K562 (cell line): Measurements from ENCODE around the gene SNX30. TPM values are rescaled to one million over a fixed set of nuclear protein-coding genes. Genes with fewer than 3 reads are reported as not detected.

ENCODE experiments used
- ATAC-seq: fragments of 200-7000 bp; cut with Tn5 transposase; 3 replicates; pipeline ENCODE4 v1.9.1; 2020; ENCODE audit warnings: moderate library complexity
- BruUV-seq: library from RNA; stranded (reverse); fragments of 400-500 nt; replicated peaks from 2 replicates; lab custom pipeline; 2021; lab: Mats Ljungman, UMichigan
- CTCF ChIA-PET: fragments of 300-600 bp; formaldehyde crosslinking; extraction: SDS; loops from one replicate; lab custom pipeline; 2021; ENCODE audit warnings: low intra/inter-chr PET ratio; lab: Yijun Ruan, JAX
- POLR2A ChIA-PET: fragments of 300-600, 350-650 bp; sonication (Branson Sonifier 250); formaldehyde crosslinking; extraction: SDS; loops from one replicate; lab custom pipeline; 2021; ENCODE audit warnings: antibody characterized with exemption, inconsistent platforms; lab: Yijun Ruan, JAX
- DNase-seq, 4 experiments: peaks; one replicate each; pipeline versions ENCODE4 v3.0.0 to v3.0.0-alpha.2; 2011 to 2018; ENCODE audit warnings: low spot score in 3 of 4, mixed read lengths in 3 of 4; ENCODE audit errors: extremely low read depth in 1 of 4
- FAIRE-seq: peaks from 2 replicates; lab custom pipeline; 2011; peaks lifted over from hg19 to GRCh38; lab: Jason Lieb, UNC
- H2AFZ ChIP-seq: 2 replicates; pipeline ENCODE4 v1.6.0; 2011; ENCODE audit warnings: low read depth, low read length, control low read depth, inconsistent platforms
- H3K27ac ChIP-seq: fragments of 200-600 bp; 3 replicates; pipeline ENCODE4 v1.8.0; 2011; ENCODE audit warnings: low read depth, mild to moderate bottlenecking, control low read depth, inconsistent platforms, low read length, moderate library complexity, mixed read lengths; ENCODE audit errors: extremely low read depth
- H3K27me3 ChIP-seq, 2 experiments: fragments of 300-600 bp in 1 of 2; 2 replicates in 1 of 2; 3 replicates in 1 of 2; pipeline versions ENCODE4 v1.6.0 to v1.8.0; 2011; ENCODE audit warnings: inconsistent platforms in 2 of 2, low read length in 2 of 2, mild to moderate bottlenecking in 1 of 2, mixed read lengths in 1 of 2, moderate library complexity in 1 of 2; ENCODE audit not compliant: control insufficient read depth in 2 of 2, insufficient read depth in 2 of 2
- H3K36me3 ChIP-seq: fragments of 300-600 bp; 3 replicates; pipeline ENCODE4 v1.8.0; 2011; ENCODE audit warnings: mild to moderate bottlenecking, low read length, inconsistent platforms; ENCODE audit not compliant: control insufficient read depth, insufficient read depth
- H3K4me1 ChIP-seq, 2 experiments: fragments of 200-600 bp in 1 of 2; replicated peaks in 1 of 2; 2 replicates in 1 of 2; 3 replicates in 1 of 2; pipeline versions ENCODE4 v1.5.1 to v1.8.0; 2011; ENCODE audit warnings: inconsistent platforms in 2 of 2, low read length in 2 of 2, mild to moderate bottlenecking in 1 of 2, mixed read lengths in 1 of 2, moderate library complexity in 1 of 2; ENCODE audit not compliant: control insufficient read depth in 2 of 2, insufficient read depth in 2 of 2
- H3K4me2 ChIP-seq: 2 replicates; pipeline ENCODE4 v1.6.1; 2011; ENCODE audit warnings: low read length, control low read depth, inconsistent platforms, mixed read lengths; ENCODE audit not compliant: insufficient read depth
- H3K4me3 ChIP-seq: fragments of 200-600 bp; sonication (generic), shearing (Covaris generic); 2 replicates; pipeline ENCODE4 v1.5.1; 2016; ENCODE audit warnings: control low read depth, inconsistent platforms
- H3K79me2 ChIP-seq: fragments of 200-600 bp; 3 replicates; pipeline ENCODE4 v1.8.0; 2011; ENCODE audit warnings: low read length, inconsistent platforms; ENCODE audit not compliant: control insufficient read depth, insufficient read depth
- H3K9ac ChIP-seq, 2 experiments: 2 replicates each; pipeline versions ENCODE4 v1.6.0 to v1.6.1; 2011; ENCODE audit warnings: low read depth in 2 of 2, low read length in 2 of 2, control low read depth in 1 of 2, inconsistent platforms in 1 of 2, mild to moderate bottlenecking in 1 of 2, mixed read lengths in 1 of 2; ENCODE audit not compliant: insufficient read depth in 1 of 2
- H3K9me1 ChIP-seq: one replicate; pipeline ENCODE4 v1.6.0; 2011; ENCODE audit warnings: inconsistent platforms, mild to moderate bottlenecking, low read length, moderate library complexity; ENCODE audit not compliant: control insufficient read depth, insufficient read depth
- H3K9me3 ChIP-seq: replicated peaks from 2 replicates; pipeline ENCODE4 v1.5.1; 2011; ENCODE audit warnings: low read depth, low read length, inconsistent platforms; ENCODE audit not compliant: control insufficient read depth, insufficient read depth
- H4K20me1 ChIP-seq: replicated peaks from 2 replicates; pipeline ENCODE4 v1.6.1; 2011; ENCODE audit warnings: low read length, inconsistent platforms, mixed read lengths; ENCODE audit not compliant: control insufficient read depth, insufficient read depth
- CBX1 ChIP-seq: sonication (generic); IDR thresholded peaks from 2 replicates; pipeline ENCODE4 v1.6.1; 2016; ENCODE audit warnings: antibody characterized with exemption, low read depth, mild to moderate bottlenecking
- EP300 ChIP-seq: IDR thresholded peaks from 2 replicates; pipeline ENCODE4 v1.6.1; 2012; ENCODE audit warnings: low read length, improper control_type of control experiment
- FOXJ3 ChIP-seq: sonication (generic); formaldehyde crosslinking; IDR thresholded peaks from 2 replicates; pipeline ENCODE4 v1.4.0; 2020; ENCODE audit warnings: mild to moderate bottlenecking, missing genetic modification reagents
- HDAC2 ChIP-seq: fragments of 450-650 bp; IDR thresholded peaks from 2 replicates; pipeline ENCODE4 v1.6.1; 2016; ENCODE audit warnings: mild to moderate bottlenecking
- HLTF ChIP-seq: fragments of 450-650 bp; IDR thresholded peaks from 2 replicates; pipeline ENCODE4 v1.6.1; 2016
- NELFE ChIP-seq: IDR thresholded peaks from 2 replicates; pipeline ENCODE4 v1.6.1; 2011; ENCODE audit warnings: mild to moderate bottlenecking; ENCODE audit not compliant: insufficient read depth, insufficient read length
- PHF21A ChIP-seq: fragments of 450-650 bp; IDR thresholded peaks from 2 replicates; pipeline ENCODE4 v1.6.1; 2017; ENCODE audit warnings: low read depth, borderline replicate concordance
- SIN3A ChIP-seq, 2 experiments: fragments of 150-350 bp in 1 of 2; IDR thresholded peaks; 2 replicates each; pipeline ENCODE4 v1.6.1; 2011 to 2016; ENCODE audit warnings: borderline replicate concordance in 2 of 2, low read depth in 2 of 2, low read length in 2 of 2, mild to moderate bottlenecking in 2 of 2, moderate library complexity in 2 of 2; ENCODE audit not compliant: control insufficient read depth in 1 of 2
- SMAD4 ChIP-seq: fragments of 250-450 bp; sonication (Bioruptor Pico); conservative IDR thresholded peaks from 2 replicates; pipeline ENCODE4 v1.8.0; 2021; ENCODE audit warnings: inconsistent platforms, mild to moderate bottlenecking, moderate library complexity
- SNRNP70 ChIP-seq: fragments of 200-400 bp; formaldehyde crosslinking; optimal IDR thresholded peaks from 2 replicates; pipeline ENCODE3; 2017; ENCODE audit warnings: low read depth, low read length
- TEAD2 ChIP-seq: fragments of 450-650 bp; IDR thresholded peaks from 2 replicates; pipeline ENCODE4 v1.6.1; 2016; ENCODE audit warnings: missing genetic modification characterization, control low read depth, missing compliant biosample characterization
- TSC22D4 ChIP-seq: fragments of 450-650 bp; IDR thresholded peaks from 2 replicates; pipeline ENCODE4 v1.6.1; 2016; ENCODE audit warnings: missing genetic modification characterization, missing biosample characterization, control low read depth
- YY1 ChIP-seq, 3 experiments: IDR thresholded peaks; 2 replicates each; pipeline ENCODE4 v1.6.1; 2011; ENCODE audit warnings: low read length in 2 of 3, mild to moderate bottlenecking in 2 of 3, moderate library complexity in 2 of 3, borderline replicate concordance in 1 of 3, control low read depth in 1 of 3, low read depth in 1 of 3; ENCODE audit not compliant: insufficient read depth in 3 of 3, insufficient replicate concordance in 2 of 3, control insufficient read depth in 1 of 3, insufficient read length in 1 of 3; ENCODE audit errors: extremely low read depth in 1 of 3
- ZNF408 ChIP-seq: fragments of 250-450 bp; sonication (Bioruptor Pico); IDR thresholded peaks from 2 replicates; pipeline ENCODE4 v1.4.0; 2020; ENCODE audit warnings: low read depth, mild to moderate bottlenecking, moderate library complexity
- WGBS: fragments of 100-300 bp; shearing (Covaris generic); methylation state at CpG from one replicate; pipeline ENCODE4 v1.1.6; 2016; ENCODE audit warnings: low coverage, mixed read lengths; ENCODE audit not compliant: insufficient coverage; ENCODE audit errors: missing lambda C conversion rate; 5-methylcytosine and 5-hydroxymethylcytosine counted together
- in situ Hi-C: fragments of 300-500 bp; cut with MboI; formaldehyde crosslinking; loops from 4 replicates; pipeline ENCODE4 v1.15.0; 2018; ENCODE audit warnings: inconsistent platforms, mixed read lengths
- intact Hi-C: fragments of 100-400 bp; cut with micrococcal nuclease; formaldehyde crosslinking; loops from 2 replicates; pipeline ENCODE4 v1.14.2; 2022
- polyA plus RNA-seq, 8 experiments: library from polyadenylated mRNA; depleted of rRNA in 4 of 8; stranded (reverse) in 5 of 8; unstranded in 3 of 8; fragments of >200 nt; fragmentation: Nextera tagmentation in 2 of 8; fragmentation: Illumina TruSeq in 1 of 8; extraction: Ambion mirVana in 2 of 8; extraction: Trizol in 1 of 8; gene quantifications; 2 replicates each; pipeline versions ENCODE4 v1.2.1 to v1.2.3, GENCODE V29; 2011 to 2014; ENCODE audit warnings: inconsistent platforms in 1 of 8, missing spikeins in 1 of 8
- total RNA-seq, 7 experiments: library from RNA; depleted of rRNA in 6 of 7; stranded (reverse); fragments of >200 nt in 6 of 7; fragmentation: Illumina TruSeq in 2 of 7; extraction: Trizol in 2 of 7; gene quantifications; 2 replicates each; pipeline versions ENCODE4 v1.2.1 to v1.2.3, GENCODE V29; 2011 to 2021; ENCODE audit warnings: low replicate concordance in 1 of 7
- TF ChIP-seq, protein P1 (sequence below): fragments of 450-650 bp; formaldehyde crosslinking; IDR thresholded peaks from 2 replicates; pipeline ENCODE4 v1.4.0; 2020; ENCODE audit warnings: mild to moderate bottlenecking, moderate library complexity
- TF ChIP-seq, protein P2 (sequence below), 2 experiments: fragments of 450-650 bp in 1 of 2; sonication (generic) in 1 of 2; formaldehyde crosslinking; conservative IDR thresholded peaks; 2 replicates each; pipeline versions ENCODE4 v1.4.0 to v1.8.1; 2020 to 2022; ENCODE audit warnings: mild to moderate bottlenecking in 1 of 2, missing genetic modification reagents in 1 of 2
- TF ChIP-seq, protein P3 (sequence below): fragments of 250-450 bp; sonication (Bioruptor Pico); IDR thresholded peaks from 2 replicates; pipeline ENCODE4 v1.6.1; 2021; ENCODE audit warnings: mild to moderate bottlenecking

Gene SNX30
- total and polyA plus RNA-seq, 9 of the 15 experiments (the other 6 are each of a cell fraction or from before 2014, with no cell fraction given) = 0.76 to 5.9 (median 3.3) TPM

DNA sequence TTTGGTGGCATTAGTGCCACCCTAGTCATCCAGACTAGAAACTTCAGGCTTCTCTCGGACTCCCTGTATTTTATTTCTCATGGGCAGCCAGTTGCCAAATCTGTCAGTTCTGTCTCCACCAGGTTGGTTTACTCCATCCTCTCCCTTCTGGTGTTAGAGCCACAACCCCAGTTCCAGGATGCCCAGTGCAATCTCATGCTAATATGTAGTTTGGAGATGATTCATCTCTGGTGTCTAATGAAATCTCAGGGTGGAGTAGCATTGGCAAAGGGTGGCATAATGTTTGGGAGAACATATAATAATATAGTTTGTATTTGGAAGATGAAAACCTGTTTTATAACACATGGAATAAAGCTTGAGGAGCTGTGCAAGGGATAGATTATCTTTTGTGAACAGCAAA lies 109.9 kb downstream of the SNX30 start:
- Histone ChIP-seq H3K9ac (no peak overlapping the region), H4K20me1 (no peaks in the 10 kb centered on the region), H3K9me1 (no peaks in the 10 kb centered on the region), H3K4me3 (no peak overlapping the region), H3K4me2 (no peak overlapping the region), H3K4me1 (peaks cover 8 to 11% of the 10 kb centered on the region in 2 experiments; a peak in 4 of 5 replicates), H3K9me3 (no peaks in the 10 kb centered on the region), H3K27ac (no peak overlapping the region), H2AFZ (no peak overlapping the region), H3K27me3 (no peaks in the 10 kb centered on the region; a peak in 1 of 5 replicates), H3K79me2 (no peaks in the 10 kb centered on the region), H3K36me3 (no peaks in the 10 kb centered on the region)
- in situ Hi-C loops (no loop called here), intact Hi-C loops (no loop called here)
- CTCF ChIA-PET = interaction anchor here (0.6 kb wide), 1 partner anchor 488 kb away, joined by 5 read pairs; no protein-coding TSS in a partner anchor
- no TSS peak for BruUV-seq
- no peak for FAIRE-seq
- no peak for DNase-seq
- ATAC-seq = no peak
- WGBS = 6% methylated on average over 1 of the region's 1 CpG
- POLR2A ChIA-PET = no interaction called here
- TF ChIP-seq PHF21A = no peak
- no peak for TF ChIP-seq FOXJ3 (CRISPR knock-in tag)
- no peak for TF ChIP-seq SMAD4 (CRISPR knock-in tag)
- no peak for TF ChIP-seq HDAC2
- no peak for TF ChIP-seq ZNF408 (CRISPR knock-in tag)
- no peak for TF ChIP-seq CBX1
- no peak for TF ChIP-seq TEAD2
- TF ChIP-seq, protein P1, sequence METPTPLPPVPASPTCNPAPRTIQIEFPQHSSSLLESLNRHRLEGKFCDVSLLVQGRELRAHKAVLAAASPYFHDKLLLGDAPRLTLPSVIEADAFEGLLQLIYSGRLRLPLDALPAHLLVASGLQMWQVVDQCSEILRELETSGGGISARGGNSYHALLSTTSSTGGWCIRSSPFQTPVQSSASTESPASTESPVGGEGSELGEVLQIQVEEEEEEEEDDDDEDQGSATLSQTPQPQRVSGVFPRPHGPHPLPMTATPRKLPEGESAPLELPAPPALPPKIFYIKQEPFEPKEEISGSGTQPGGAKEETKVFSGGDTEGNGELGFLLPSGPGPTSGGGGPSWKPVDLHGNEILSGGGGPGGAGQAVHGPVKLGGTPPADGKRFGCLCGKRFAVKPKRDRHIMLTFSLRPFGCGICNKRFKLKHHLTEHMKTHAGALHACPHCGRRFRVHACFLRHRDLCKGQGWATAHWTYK (CRISPR knock-in tag) = no peak
- no peak for TF ChIP-seq HLTF
- TF ChIP-seq, protein P2, sequence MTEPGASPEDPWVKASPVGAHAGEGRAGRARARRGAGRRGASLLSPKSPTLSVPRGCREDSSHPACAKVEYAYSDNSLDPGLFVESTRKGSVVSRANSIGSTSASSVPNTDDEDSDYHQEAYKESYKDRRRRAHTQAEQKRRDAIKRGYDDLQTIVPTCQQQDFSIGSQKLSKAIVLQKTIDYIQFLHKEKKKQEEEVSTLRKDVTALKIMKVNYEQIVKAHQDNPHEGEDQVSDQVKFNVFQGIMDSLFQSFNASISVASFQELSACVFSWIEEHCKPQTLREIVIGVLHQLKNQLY (CRISPR knock-in tag; conservative IDR thresholded peaks at IDR 0.05) = no peak
- no peak for TF ChIP-seq SNRNP70
- no peak for TF ChIP-seq NELFE
- TF ChIP-seq YY1 (IDR thresholded peaks at IDR 0.05; ENCODE audit: borderline replicate concordance in 1 of 3, control insufficient read depth in 1 of 3, extremely low read depth in 1 of 3, insufficient read depth in 3 of 3, insufficient read length in 1 of 3, insufficient replicate concordance in 2 of 3, low read depth in 1 of 3, low read length in 2 of 3) = no peak
- no peak for TF ChIP-seq SIN3A (IDR thresholded peaks at IDR 0.05; ENCODE audit: borderline replicate concordance in 2 of 2, control insufficient read depth in 1 of 2, low read depth in 2 of 2, low read length in 2 of 2)
- TF ChIP-seq EP300 = no peak
- TF ChIP-seq TSC22D4 (tag) = no peak
- TF ChIP-seq, protein P3, sequence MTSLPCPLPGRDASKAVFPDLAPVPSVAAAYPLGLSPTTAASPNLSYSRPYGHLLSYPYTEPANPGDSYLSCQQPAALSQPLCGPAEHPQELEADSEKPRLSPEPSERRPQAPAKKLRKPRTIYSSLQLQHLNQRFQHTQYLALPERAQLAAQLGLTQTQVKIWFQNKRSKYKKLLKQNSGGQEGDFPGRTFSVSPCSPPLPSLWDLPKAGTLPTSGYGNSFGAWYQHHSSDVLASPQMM (CRISPR knock-in tag) = no peak
